Muscle of back (tissue), 11 donors: Measurements from ENCODE around the gene LOXHD1. TPM values are rescaled to one million over a fixed set of nuclear protein-coding genes. Genes with fewer than 3 reads are reported as not detected.

Experiments used
- DNase-seq, 3 donors: peaks; one replicate each; pipeline versions ENCODE4 v3.0.0 to v3.0.0-alpha.2; 2013
- polyA plus RNA-seq, 10 donors: library from polyadenylated mRNA; unstranded; fragments of 120-200 nt; gene quantifications; one replicate each; pipeline ENCODE4 v1.2.1, GENCODE V29; 2013; ENCODE audit not compliant: insufficient read length in 10 of 10

Gene LOXHD1
- polyA plus RNA-seq, 10 donors = 1.1 to 3.6 (median 2.3) TPM

- DNase-seq = peak in 2 of 3 donors; percentile 68 to 81
Observed at GRCh38 chr18:46481048-46481846, 175.8 kb downstream of the LOXHD1 start.

- DNase-seq = peak; percentile 41 to 88 (median 79)
Observed at GRCh38 chr18:46480226-46480625, 176.8 kb downstream of the LOXHD1 start.

GRCh38 chr18:46478796-46479195, 178.2 kb downstream of the LOXHD1 start:
- no peak for DNase-seq

GRCh38 chr18:46477425-46478011, 179.5 kb downstream of the LOXHD1 start:
- DNase-seq = no peak

- no peak for DNase-seq
Observed at GRCh38 chr18:46475390-46475752, 181.6 kb downstream of the LOXHD1 start.

- no peak for DNase-seq
Observed at GRCh38 chr18:46474487-46475389, 182.3 kb downstream of the LOXHD1 start.

- DNase-seq = no peak
Observed at GRCh38 chr18:46471809-46472498, 185.1 kb downstream of the LOXHD1 start.

- DNase-seq = no peak
Observed at GRCh38 chr18:46470714-46471113, 186.3 kb downstream of the LOXHD1 start.

GRCh38 chr18:46469186-46469915, 187.7 kb downstream of the LOXHD1 start:
- no peak for DNase-seq

GRCh38 chr18:46468426-46469180, 188.4 kb downstream of the LOXHD1 start:
- no peak for DNase-seq

GRCh38 chr18:46466234-46467160, 190.5 kb downstream of the LOXHD1 start:
- DNase-seq = no peak

- no peak for DNase-seq
Observed at GRCh38 chr18:46464926-46465655, 191.9 kb downstream of the LOXHD1 start.

- no peak for DNase-seq
Observed at GRCh38 chr18:46462523-46462922, 194.5 kb downstream of the LOXHD1 start.

GRCh38 chr18:46461993-46462392, 195.0 kb downstream of the LOXHD1 start:
- no peak for DNase-seq

GRCh38 chr18:46460754-46461153, 196.3 kb downstream of the LOXHD1 start:
- no peak for DNase-seq

- no peak for DNase-seq
Observed at GRCh38 chr18:46459789-46460455, 197.1 kb downstream of the LOXHD1 start.

GRCh38 chr18:46458472-46458871, 198.5 kb downstream of the LOXHD1 start:
- no peak for DNase-seq

- no peak for DNase-seq
Observed at GRCh38 chr18:46456691-46457090, 200.3 kb downstream of the LOXHD1 start.
